Vagina (tissue), 2 donors: ENCODE data around the gene ACSL3.

Experiments used
- POLR2A ChIP-seq, 2 donors: fragments of 450-650 bp; IDR thresholded peaks; one replicate each; pipeline ENCODE4 v1.6.1; 2017; ENCODE audit warnings: antibody characterized with exemption in 2 of 2, mild to moderate bottlenecking in 2 of 2, moderate library complexity in 2 of 2
- POLR2AphosphoS5 ChIP-seq, 2 donors: sonication (generic); formaldehyde crosslinking; IDR thresholded peaks; one replicate each; pipeline ENCODE4 v1.9.0; 2017; ENCODE audit warnings: antibody characterized with exemption in 2 of 2, mild to moderate bottlenecking in 2 of 2, low read depth in 1 of 2; ENCODE audit not compliant: insufficient read depth in 1 of 2
- TF ChIP-seq, protein P1 (sequence below), 3 experiments: fragments of 450-650 bp in 2 of 3; fragments of 200-600 bp in 1 of 3; sonication (generic) in 1 of 3; IDR thresholded peaks; one replicate each; pipeline ENCODE4 v1.5.1; 2017 to 2019; ENCODE audit warnings: antibody characterized with exemption in 3 of 3, mild to moderate bottlenecking in 2 of 3, moderate library complexity in 2 of 3

DNA sequence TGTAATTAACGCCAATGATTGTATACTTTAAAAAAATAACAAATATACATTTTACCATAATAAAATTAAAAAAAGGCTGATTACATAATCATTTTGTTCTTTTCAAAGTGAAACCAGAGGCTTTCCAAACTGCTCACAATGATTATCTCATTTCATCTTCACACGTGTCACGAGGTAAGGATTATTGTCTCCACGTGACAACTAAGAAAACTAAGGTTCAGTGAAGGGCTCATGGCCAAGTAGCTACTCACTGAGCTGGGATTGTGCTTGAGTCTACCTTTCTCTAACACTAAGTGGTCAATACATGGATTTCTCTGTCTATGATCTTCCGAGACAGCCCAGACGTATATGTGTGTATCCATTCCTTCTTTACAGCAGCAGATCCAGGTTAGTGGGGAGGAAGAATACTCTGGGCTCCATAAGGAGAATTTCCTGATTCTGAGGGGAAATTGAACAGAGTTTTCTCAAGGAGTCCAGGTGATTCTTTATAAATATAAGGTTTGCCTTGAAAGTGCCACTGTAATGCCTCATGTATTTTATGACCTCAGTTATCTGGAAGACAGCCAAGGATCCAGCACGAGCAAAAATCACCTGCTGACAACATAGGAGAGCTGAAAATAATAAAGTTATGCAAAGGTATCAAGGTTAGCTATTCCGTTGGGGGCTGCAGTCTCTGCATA lies 25.6 kb upstream of the ACSL3 start:
- TF ChIP-seq POLR2AphosphoS5 (IDR thresholded peaks at IDR 0.05; ENCODE audit: insufficient read depth in 1 of 2, low read depth in 1 of 2) = peak in 1 of 2 donors; percentile 13
- TF ChIP-seq, protein P1, sequence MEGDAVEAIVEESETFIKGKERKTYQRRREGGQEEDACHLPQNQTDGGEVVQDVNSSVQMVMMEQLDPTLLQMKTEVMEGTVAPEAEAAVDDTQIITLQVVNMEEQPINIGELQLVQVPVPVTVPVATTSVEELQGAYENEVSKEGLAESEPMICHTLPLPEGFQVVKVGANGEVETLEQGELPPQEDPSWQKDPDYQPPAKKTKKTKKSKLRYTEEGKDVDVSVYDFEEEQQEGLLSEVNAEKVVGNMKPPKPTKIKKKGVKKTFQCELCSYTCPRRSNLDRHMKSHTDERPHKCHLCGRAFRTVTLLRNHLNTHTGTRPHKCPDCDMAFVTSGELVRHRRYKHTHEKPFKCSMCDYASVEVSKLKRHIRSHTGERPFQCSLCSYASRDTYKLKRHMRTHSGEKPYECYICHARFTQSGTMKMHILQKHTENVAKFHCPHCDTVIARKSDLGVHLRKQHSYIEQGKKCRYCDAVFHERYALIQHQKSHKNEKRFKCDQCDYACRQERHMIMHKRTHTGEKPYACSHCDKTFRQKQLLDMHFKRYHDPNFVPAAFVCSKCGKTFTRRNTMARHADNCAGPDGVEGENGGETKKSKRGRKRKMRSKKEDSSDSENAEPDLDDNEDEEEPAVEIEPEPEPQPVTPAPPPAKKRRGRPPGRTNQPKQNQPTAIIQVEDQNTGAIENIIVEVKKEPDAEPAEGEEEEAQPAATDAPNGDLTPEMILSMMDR (IDR thresholded peaks at IDR 0.05) = no peak
- TF ChIP-seq POLR2A (IDR thresholded peaks at IDR 0.05) = no peak
